HepG2 (cell line): ENCODE results near the gene ASF1B. TPM values are rescaled to one million over a fixed set of nuclear protein-coding genes. Genes with fewer than 3 reads are reported as not detected.

Source experiments
- BCL3 ChIP-seq: sonication (generic); formaldehyde crosslinking; IDR thresholded peaks from 2 replicates; pipeline ENCODE4 v1.5.1; 2020; ENCODE audit warnings: mild to moderate bottlenecking, missing genetic modification reagents, moderate library complexity
- CC2D1A ChIP-seq: sonication (generic); formaldehyde crosslinking; IDR thresholded peaks from 2 replicates; pipeline ENCODE4 v1.8.1; 2023; ENCODE audit warnings: mild to moderate bottlenecking, missing genetic modification reagents
- HES4 ChIP-seq: sonication (generic); formaldehyde crosslinking; IDR thresholded peaks from 2 replicates; pipeline ENCODE4 v1.9.0; 2021; ENCODE audit warnings: mild to moderate bottlenecking, missing genetic modification reagents, borderline replicate concordance
- IRF1 ChIP-seq: sonication (generic); formaldehyde crosslinking; IDR thresholded peaks from 2 replicates; pipeline ENCODE4 v1.4.0; 2020; ENCODE audit warnings: low read depth, mild to moderate bottlenecking, missing genetic modification reagents
- JUN ChIP-seq: sonication (generic); formaldehyde crosslinking; IDR thresholded peaks from 2 replicates; pipeline ENCODE4 v1.4.0; 2020; ENCODE audit warnings: mild to moderate bottlenecking, missing genetic modification reagents
- KLF12 ChIP-seq: sonication (generic); formaldehyde crosslinking; IDR thresholded peaks from 2 replicates; pipeline ENCODE4 v1.4.0; 2020; ENCODE audit warnings: missing genetic modification reagents, borderline replicate concordance
- MEIS2 ChIP-seq: sonication (generic); formaldehyde crosslinking; IDR thresholded peaks from 2 replicates; pipeline ENCODE4 v1.9.0; 2021; ENCODE audit warnings: mild to moderate bottlenecking, missing genetic modification reagents
- NR2F1 ChIP-seq, 2 experiments: fragments of 450-650 bp in 1 of 2; formaldehyde crosslinking in 1 of 2; IDR thresholded peaks; 2 replicates each; pipeline versions ENCODE4 v1.5.0 to v1.6.1; 2016 to 2020; ENCODE audit warnings: mild to moderate bottlenecking in 1 of 2, missing compliant biosample characterization in 1 of 2, missing genetic modification reagents in 1 of 2, moderate library complexity in 1 of 2
- PRDM4 ChIP-seq: sonication (generic); formaldehyde crosslinking; IDR thresholded peaks from 2 replicates; pipeline ENCODE4 v1.9.0; 2021; ENCODE audit warnings: missing genetic modification reagents, borderline replicate concordance
- RXRB ChIP-seq: IDR thresholded peaks from 2 replicates; pipeline ENCODE4 v1.6.1; 2016; ENCODE audit warnings: borderline replicate concordance, missing genetic modification reagents, missing compliant biosample characterization
- SALL1 ChIP-seq: sonication (generic); formaldehyde crosslinking; IDR thresholded peaks from 2 replicates; pipeline ENCODE4 v1.8.0; 2022; ENCODE audit warnings: mild to moderate bottlenecking, missing genetic modification reagents
- ZBTB10 ChIP-seq: sonication (generic); formaldehyde crosslinking; IDR thresholded peaks from 2 replicates; pipeline ENCODE4 v1.4.0; 2020; ENCODE audit warnings: missing genetic modification reagents, borderline replicate concordance
- ZNF3 ChIP-seq: IDR thresholded peaks from 2 replicates; pipeline ENCODE4 v1.7.0; 2017; ENCODE audit warnings: inconsistent platforms
- ZNF362 ChIP-seq: sonication (generic); formaldehyde crosslinking; IDR thresholded peaks from 2 replicates; pipeline ENCODE4 v1.4.0; 2020; ENCODE audit warnings: missing genetic modification reagents, mild to moderate bottlenecking, borderline replicate concordance
- ZNF383 ChIP-seq: sonication (generic); formaldehyde crosslinking; IDR thresholded peaks from 2 replicates; pipeline ENCODE4 v1.4.0; 2020; ENCODE audit warnings: missing genetic modification reagents, mild to moderate bottlenecking, borderline replicate concordance
- ZNF563 ChIP-seq: sonication (generic); formaldehyde crosslinking; IDR thresholded peaks from 2 replicates; pipeline ENCODE4 v1.8.0; 2022; ENCODE audit warnings: mild to moderate bottlenecking, moderate library complexity, missing genetic modification reagents
- ZNF772 ChIP-seq: sonication (generic); formaldehyde crosslinking; IDR thresholded peaks from 2 replicates; pipeline ENCODE4 v1.5.0; 2020; ENCODE audit warnings: mild to moderate bottlenecking, missing genetic modification reagents
- ZSCAN5A ChIP-seq: sonication (generic); formaldehyde crosslinking; IDR thresholded peaks from 2 replicates; pipeline ENCODE4 v1.8.0; 2022; ENCODE audit warnings: mild to moderate bottlenecking, missing genetic modification reagents, borderline replicate concordance
- polyA plus RNA-seq, 8 experiments: library from polyadenylated mRNA; depleted of rRNA in 3 of 8; stranded (reverse) in 7 of 8; unstranded in 1 of 8; fragments of >200 nt; fragmentation: Illumina TruSeq in 4 of 8; extraction: Trizol in 4 of 8; gene quantifications; 2 replicates each; pipeline versions ENCODE4 v1.2.1 to v1.2.3, GENCODE V29; 2011 to 2016; ENCODE audit warnings: low read depth in 4 of 8, missing spikeins in 1 of 8, mixed read lengths in 1 of 8; ENCODE audit not compliant: insufficient read depth in 1 of 8
- total RNA-seq, 5 experiments: library from RNA; depleted of rRNA; stranded (reverse); fragments of >200 nt; fragmentation: Illumina TruSeq; extraction: Trizol; gene quantifications; 2 replicates each; pipeline ENCODE4 v1.2.3, GENCODE V29; 2016; ENCODE audit warnings: low read depth in 1 of 5

ASF1B gene
- total and polyA plus RNA-seq, 2 of the 13 experiments (the other 11 are each of a cell fraction or from before 2014, with no cell fraction given) = 18.2 to 24.8 TPM

GRCh38 chr19:14072535-14073260, 63.7 kb downstream of the ASF1B start, which contains the start of gene MISP3 (continued):
- TF ChIP-seq MEIS2 (CRISPR knock-in tag) (no peak), CC2D1A (CRISPR knock-in tag) (no peak), HES4 (CRISPR knock-in tag) (0 out of 2 replicates have a peak, but pooled peaks have one; percentile 15), RXRB (CRISPR knock-in tag) (no peak), IRF1 (CRISPR knock-in tag) (no peak), ZBTB10 (CRISPR knock-in tag) (no peak; the same call in 1 of the 2 replicates), BCL3 (CRISPR knock-in tag) (0 out of 2 replicates have a peak, but pooled peaks have one; percentile 14), NR2F1 (CRISPR knock-in tag; IDR thresholded peaks at IDR 0.05) (no peak), PRDM4 (no peak), ZNF563 (CRISPR knock-in tag) (peak; percentile 54; the same call in 1 of the 2 replicates), KLF12 (CRISPR knock-in tag) (peak; percentile 47; the same call in 1 of the 2 replicates), ZNF362 (CRISPR knock-in tag) (no peak; the same call in 1 of the 2 replicates), ZSCAN5A (no peak), ZNF772 (CRISPR knock-in tag) (no peak), ZNF383 (CRISPR knock-in tag) (no peak), ZNF3 (no peak), SALL1 (no peak; the same call in 1 of the 2 replicates), JUN (no peak)
